T-helper 2 cell treated with Interferon-gamma antibody and Interleukin-4, amounts not matched to agents 5 μg/mL and 100 μg/mL, for 36 hours (primary cell): ENCODE results near the gene ATP10B.
"Not testable (repeated sequence)": the region's sequence is repeated elsewhere in the genome, so short reads cannot be mapped to it uniquely, and the experiment has no call there.

Experiments used
- DNase-seq: peaks from one replicate; pipeline ENCODE4 v3.0.0; 2021; ENCODE audit warnings: low spot score
- H3K27ac Mint-ChIP-seq: one replicate; pipeline ENCODE4 v1.8.0; 2021; ENCODE audit warnings: mild to moderate bottlenecking, mixed read lengths
- H3K27me3 Mint-ChIP-seq: one replicate; pipeline ENCODE4 v1.8.0; 2021; ENCODE audit warnings: low read depth, mixed read lengths
- H3K36me3 Mint-ChIP-seq: one replicate; pipeline ENCODE4 v1.8.0; 2021; ENCODE audit warnings: low read depth, mixed read lengths
- H3K4me1 Mint-ChIP-seq: one replicate; pipeline ENCODE4 v1.8.0; 2021; ENCODE audit warnings: low read depth, mixed read lengths
- H3K4me3 Mint-ChIP-seq: one replicate; pipeline ENCODE4 v1.8.0; 2022; ENCODE audit warnings: mild to moderate bottlenecking, moderate library complexity, mixed read lengths
- H3K9me3 Mint-ChIP-seq: one replicate; pipeline ENCODE4 v1.8.0; 2021; ENCODE audit warnings: mixed read lengths

Gene ATP10B

GRCh38 chr5:160760008-160760407, 92.0 kb downstream of the ATP10B start:
- no peak for DNase-seq
- H3K27ac Mint-ChIP-seq, result no peak overlapping the region
- H3K4me3 Mint-ChIP-seq, result no peak overlapping the region
- no peaks in the 10 kb centered on the region for H3K9me3 Mint-ChIP-seq
- H3K4me1 Mint-ChIP-seq, result no peaks in the 10 kb centered on the region
- H3K27me3 Mint-ChIP-seq, result peaks cover 5% of the 10 kb centered on the region
- no peaks in the 10 kb centered on the region for H3K36me3 Mint-ChIP-seq

GRCh38 chr5:160757194-160757593, 94.8 kb downstream of the ATP10B start:
- Mint-ChIP-seq H3K27ac (no peak overlapping the region), H3K9me3 (no peaks in the 10 kb centered on the region), H3K27me3 (peaks cover 2% of the 10 kb centered on the region), H3K36me3 (no peaks in the 10 kb centered on the region), H3K4me1 (no peaks in the 10 kb centered on the region), H3K4me3 (no peak overlapping the region)
- no peak for DNase-seq

GRCh38 chr5:160750938-160751657, 100.9 kb downstream of the ATP10B start:
- Mint-ChIP-seq H3K9me3 (no peaks in the 10 kb centered on the region), H3K27ac (no peak overlapping the region), H3K36me3 (no peaks in the 10 kb centered on the region), H3K27me3 (peaks cover 9% of the 10 kb centered on the region), H3K4me1 (no peaks in the 10 kb centered on the region), H3K4me3 (no peak overlapping the region)
- no peak for DNase-seq

GRCh38 chr5:160749682-160750081, 102.3 kb downstream of the ATP10B start:
- no peak overlapping the region for H3K27ac Mint-ChIP-seq
- H3K4me3 Mint-ChIP-seq, result no peak overlapping the region
- no peaks in the 10 kb centered on the region for H3K36me3 Mint-ChIP-seq
- H3K27me3 Mint-ChIP-seq, result peaks cover 11% of the 10 kb centered on the region
- H3K4me1 Mint-ChIP-seq, result no peaks in the 10 kb centered on the region
- H3K9me3 Mint-ChIP-seq, result no peaks in the 10 kb centered on the region
- DNase-seq, result no peak

GRCh38 chr5:160749026-160749425, 103.0 kb downstream of the ATP10B start:
- Mint-ChIP-seq H3K27me3 (peaks cover 15% of the 10 kb centered on the region), H3K36me3 (no peaks in the 10 kb centered on the region), H3K4me3 (no peak overlapping the region), H3K9me3 (no peaks in the 10 kb centered on the region), H3K27ac (no peak overlapping the region), H3K4me1 (no peaks in the 10 kb centered on the region)
- no peak for DNase-seq

GRCh38 chr5:160747987-160748386, 104.0 kb downstream of the ATP10B start:
- Mint-ChIP-seq H3K4me1 (no peaks in the 10 kb centered on the region), H3K9me3 (no peaks in the 10 kb centered on the region), H3K36me3 (no peaks in the 10 kb centered on the region), H3K27me3 (peaks cover 16% of the 10 kb centered on the region), H3K27ac (no peak overlapping the region), H3K4me3 (no peak overlapping the region)
- DNase-seq, result no peak

- Mint-ChIP-seq H3K27me3 (peaks cover 16% of the 10 kb centered on the region), H3K27ac (no peak overlapping the region), H3K36me3 (no peaks in the 10 kb centered on the region), H3K9me3 (no peaks in the 10 kb centered on the region), H3K4me1 (no peaks in the 10 kb centered on the region), H3K4me3 (no peak overlapping the region)
- DNase-seq, result no peak
Observed at GRCh38 chr5:160747559-160747958, 104.5 kb downstream of the ATP10B start.

- H3K36me3 Mint-ChIP-seq, result no peaks in the 10 kb centered on the region
- no peak overlapping the region for H3K4me3 Mint-ChIP-seq
- no peaks in the 10 kb centered on the region for H3K4me1 Mint-ChIP-seq
- DNase-seq, result no peak
- no peak overlapping the region for H3K27ac Mint-ChIP-seq
- H3K27me3 Mint-ChIP-seq, result peaks cover 15% of the 10 kb centered on the region
- no peaks in the 10 kb centered on the region for H3K9me3 Mint-ChIP-seq
Observed at GRCh38 chr5:160744268-160745101, 107.5 kb downstream of the ATP10B start.

GRCh38 chr5:160743027-160743426, 109.0 kb downstream of the ATP10B start:
- DNase-seq, result no peak
- Mint-ChIP-seq H3K4me1 (no peaks in the 10 kb centered on the region), H3K36me3 (no peaks in the 10 kb centered on the region), H3K9me3 (no peaks in the 10 kb centered on the region), H3K27me3 (peaks cover 15% of the 10 kb centered on the region), H3K27ac (no peak overlapping the region), H3K4me3 (no peak overlapping the region)

- no peak for DNase-seq
- Mint-ChIP-seq H3K4me3 (no peak overlapping the region), H3K27ac (no peak overlapping the region), H3K27me3 (peaks cover 13% of the 10 kb centered on the region), H3K9me3 (no peaks in the 10 kb centered on the region), H3K4me1 (no peaks in the 10 kb centered on the region), H3K36me3 (no peaks in the 10 kb centered on the region)
Observed at GRCh38 chr5:160742446-160742845, 109.6 kb downstream of the ATP10B start.

- H3K36me3 Mint-ChIP-seq, result no peaks in the 10 kb centered on the region
- DNase-seq, result no peak
- H3K9me3 Mint-ChIP-seq, result no peaks in the 10 kb centered on the region
- H3K27me3 Mint-ChIP-seq, result no peaks in the 10 kb centered on the region
- no peak overlapping the region for H3K27ac Mint-ChIP-seq
- no peaks in the 10 kb centered on the region for H3K4me1 Mint-ChIP-seq
- no peak overlapping the region for H3K4me3 Mint-ChIP-seq
Observed at GRCh38 chr5:160727296-160727997, 124.6 kb downstream of the ATP10B start.

GRCh38 chr5:160726721-160727120, 125.3 kb downstream of the ATP10B start:
- DNase-seq, result no peak
- no peaks in the 10 kb centered on the region for H3K4me1 Mint-ChIP-seq
- no peak overlapping the region for H3K27ac Mint-ChIP-seq
- no peak overlapping the region for H3K4me3 Mint-ChIP-seq
- H3K36me3 Mint-ChIP-seq, result no peaks in the 10 kb centered on the region
- no peaks in the 10 kb centered on the region for H3K27me3 Mint-ChIP-seq
- H3K9me3 Mint-ChIP-seq, result no peaks in the 10 kb centered on the region

GRCh38 chr5:160720822-160721221, 131.2 kb downstream of the ATP10B start:
- Mint-ChIP-seq H3K4me3 (no peak overlapping the region), H3K9me3 (no peaks in the 10 kb centered on the region), H3K27ac (no peak overlapping the region), H3K4me1 (no peaks in the 10 kb centered on the region), H3K36me3 (no peaks in the 10 kb centered on the region), H3K27me3 (no peaks in the 10 kb centered on the region)
- no peak for DNase-seq

GRCh38 chr5:160715508-160715907, 136.5 kb downstream of the ATP10B start:
- H3K9me3 Mint-ChIP-seq, DNase-seq, H3K27me3 Mint-ChIP-seq, H3K27ac Mint-ChIP-seq, H3K4me3 Mint-ChIP-seq, H3K4me1 Mint-ChIP-seq, H3K36me3 Mint-ChIP-seq: not testable (repeated sequence)
